ENCODE results near the gene ZDHHC21. TPM values are rescaled to one million over a fixed set of nuclear protein-coding genes. Genes with fewer than 3 reads are reported as not detected.
A peak's percentile ranks its signal among the peaks of the same experiment; 100 is the strongest.

The ZDHHC21 gene
- total and polyA plus RNA-seq, 8 donors = 2.8 to 7.2 (median 3.8) TPM

DNA sequence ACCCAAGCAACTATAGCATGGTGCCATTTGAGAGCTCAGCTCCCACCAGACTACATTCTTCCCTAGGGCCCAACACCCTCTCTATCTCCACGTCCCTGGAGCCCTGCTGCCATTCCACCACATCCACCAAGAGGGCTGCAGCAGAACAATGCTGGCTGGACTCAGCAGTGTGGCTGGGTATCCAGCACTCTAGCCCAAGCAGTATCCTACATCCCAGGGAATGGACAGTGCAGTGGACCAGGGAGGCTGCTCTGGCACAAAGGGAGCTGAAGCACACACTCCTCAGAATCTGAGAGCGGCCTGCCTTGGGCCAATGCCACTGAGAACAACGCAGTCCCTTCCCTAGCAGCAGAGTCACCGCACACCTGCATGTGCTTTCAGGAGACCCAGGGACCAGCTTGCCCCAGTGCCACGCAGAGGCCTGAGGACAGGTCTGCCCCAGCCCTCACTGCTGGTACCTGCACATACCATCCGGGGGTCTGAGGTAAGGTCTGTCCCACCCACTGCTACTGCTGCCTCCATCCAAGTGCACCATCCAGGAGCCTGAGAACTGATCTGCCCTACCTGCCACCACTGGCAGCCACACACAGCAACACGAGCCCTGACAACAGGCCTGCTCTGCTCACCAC is 95.9 kb downstream of the ZDHHC21 start:
- DNase-seq (peak in 1 of 6 donors; percentile 35), FAIRE-seq (no peak), ATAC-seq (no peak)
- no peaks in the 10 kb centered on the region for H3K9me3 ChIP-seq
- no peaks in the 10 kb centered on the region for H3K27me3 ChIP-seq
- WGBS, 2 donors = 97% methylated on average over 7 of the region's 7 CpGs
- H3K4me3 ChIP-seq = no peak overlapping the region
- intact Hi-C loops (cut with DNase I) = no loop called here
- no peaks in the 10 kb centered on the region for H3K36me3 ChIP-seq
- TF ChIP-seq, protein P1, sequence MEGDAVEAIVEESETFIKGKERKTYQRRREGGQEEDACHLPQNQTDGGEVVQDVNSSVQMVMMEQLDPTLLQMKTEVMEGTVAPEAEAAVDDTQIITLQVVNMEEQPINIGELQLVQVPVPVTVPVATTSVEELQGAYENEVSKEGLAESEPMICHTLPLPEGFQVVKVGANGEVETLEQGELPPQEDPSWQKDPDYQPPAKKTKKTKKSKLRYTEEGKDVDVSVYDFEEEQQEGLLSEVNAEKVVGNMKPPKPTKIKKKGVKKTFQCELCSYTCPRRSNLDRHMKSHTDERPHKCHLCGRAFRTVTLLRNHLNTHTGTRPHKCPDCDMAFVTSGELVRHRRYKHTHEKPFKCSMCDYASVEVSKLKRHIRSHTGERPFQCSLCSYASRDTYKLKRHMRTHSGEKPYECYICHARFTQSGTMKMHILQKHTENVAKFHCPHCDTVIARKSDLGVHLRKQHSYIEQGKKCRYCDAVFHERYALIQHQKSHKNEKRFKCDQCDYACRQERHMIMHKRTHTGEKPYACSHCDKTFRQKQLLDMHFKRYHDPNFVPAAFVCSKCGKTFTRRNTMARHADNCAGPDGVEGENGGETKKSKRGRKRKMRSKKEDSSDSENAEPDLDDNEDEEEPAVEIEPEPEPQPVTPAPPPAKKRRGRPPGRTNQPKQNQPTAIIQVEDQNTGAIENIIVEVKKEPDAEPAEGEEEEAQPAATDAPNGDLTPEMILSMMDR (IDR thresholded peaks at IDR 0.05) = no peak
- no peak overlapping the region for H3K27ac ChIP-seq
- no peaks in the 10 kb centered on the region for H3K4me1 ChIP-seq

DNA sequence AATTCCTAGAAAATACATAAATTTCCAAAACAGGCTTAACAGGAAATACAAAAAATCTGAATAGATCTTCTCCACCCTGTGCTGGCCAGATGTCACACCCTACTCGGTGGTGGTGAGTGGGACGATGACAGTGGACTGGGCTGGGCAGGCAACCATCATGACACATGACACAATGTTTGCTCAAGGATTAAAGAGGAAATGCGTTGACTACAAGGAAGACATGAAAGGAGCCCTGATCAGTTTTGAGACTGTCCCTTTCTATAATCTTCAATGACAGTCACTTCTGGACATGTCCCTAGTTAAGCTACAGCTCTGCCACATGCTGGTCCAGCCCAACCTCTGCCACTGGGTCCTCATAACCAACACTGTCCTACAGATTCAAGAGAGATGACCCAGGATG is 99.8 kb downstream of the ZDHHC21 start:
- 92 to 95% methylated on average over 3 of the region's 3 CpGs for WGBS, 2 donors
- H3K36me3 ChIP-seq = no peaks in the 10 kb centered on the region
- intact Hi-C loops (cut with DNase I) = no loop called here
- H3K4me1 ChIP-seq = no peaks in the 10 kb centered on the region
- FAIRE-seq (no peak), DNase-seq (no peak), ATAC-seq (no peak)
- H3K27me3 ChIP-seq = no peaks in the 10 kb centered on the region
- H3K4me3 ChIP-seq = no peak overlapping the region
- no peaks in the 10 kb centered on the region for H3K9me3 ChIP-seq
- no peak overlapping the region for H3K27ac ChIP-seq
- TF ChIP-seq, protein P1 (IDR thresholded peaks at IDR 0.05) = no peak

DNA sequence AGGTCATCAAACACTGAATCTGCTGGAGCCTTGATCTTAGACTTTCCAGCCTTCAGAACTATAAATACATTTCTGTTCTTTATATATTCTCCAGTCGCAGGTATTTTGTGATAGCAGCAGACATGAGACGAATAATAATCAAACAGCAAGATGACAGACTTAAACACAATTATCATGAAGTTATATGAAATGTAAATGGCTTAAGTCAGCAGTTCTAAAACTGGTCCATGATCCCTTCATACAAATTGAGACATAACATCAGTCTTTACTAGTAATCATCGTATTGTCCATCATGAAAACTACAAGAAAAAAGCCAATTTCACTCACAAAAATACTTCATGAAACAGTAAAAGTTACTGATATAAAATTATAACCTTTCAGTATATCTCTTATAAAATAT is 101.8 kb downstream of the ZDHHC21 start:
- no peaks in the 10 kb centered on the region for H3K4me1 ChIP-seq
- ATAC-seq (no peak), FAIRE-seq (no peak), DNase-seq (no peak)
- H3K36me3 ChIP-seq = no peaks in the 10 kb centered on the region
- H3K9me3 ChIP-seq = no peaks in the 10 kb centered on the region
- no peak overlapping the region for H3K27ac ChIP-seq
- 87 to 92% methylated on average over 3 of the region's 3 CpGs for WGBS, 2 donors
- intact Hi-C loops (cut with DNase I) = no loop called here
- no peak overlapping the region for H3K4me3 ChIP-seq
- TF ChIP-seq, protein P1 (IDR thresholded peaks at IDR 0.05) = no peak
- H3K27me3 ChIP-seq = no peaks in the 10 kb centered on the region

DNA sequence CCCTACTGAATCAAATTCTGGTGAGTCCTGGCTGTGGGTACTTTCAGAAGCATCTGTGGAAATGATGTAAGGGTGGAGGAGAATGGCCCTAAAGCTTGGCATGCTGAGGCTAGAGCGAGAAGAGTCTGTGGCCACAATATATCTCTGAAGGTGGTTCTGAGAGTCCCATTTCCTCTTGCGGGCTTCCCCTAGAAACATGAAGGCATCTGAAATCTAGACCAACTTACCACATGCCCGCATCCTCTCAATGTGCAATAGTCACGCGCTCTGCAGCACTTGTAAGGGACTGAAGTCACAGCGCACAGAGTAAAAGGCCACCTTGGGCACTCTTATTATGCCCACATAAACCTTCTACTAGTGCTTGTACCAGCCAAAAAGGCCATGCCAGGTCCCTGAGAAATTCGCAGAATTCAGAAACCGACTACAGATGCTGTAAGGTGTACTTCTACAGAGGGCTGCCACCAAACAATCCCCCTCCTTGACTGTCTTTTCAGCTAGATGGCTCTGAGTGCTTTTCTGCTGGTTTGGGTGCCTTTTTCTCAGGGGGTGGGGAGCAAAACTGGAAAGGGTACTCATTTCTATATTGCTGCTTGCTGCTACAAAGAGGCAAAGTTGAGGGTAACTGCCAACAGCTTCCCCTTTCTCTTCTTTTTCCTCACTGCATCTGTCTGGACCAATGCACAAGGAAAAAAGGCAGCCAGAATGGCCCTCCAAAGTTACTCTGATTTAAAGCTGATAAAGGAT is 107.3 kb downstream of the ZDHHC21 start:
- DNase-seq = no peak
- FAIRE-seq = no peak
- Histone ChIP-seq H3K27ac (no peak overlapping the region), H3K4me1 (no peaks in the 10 kb centered on the region), H3K36me3 (no peaks in the 10 kb centered on the region), H3K9me3 (no peaks in the 10 kb centered on the region), H3K27me3 (no peaks in the 10 kb centered on the region), H3K4me3 (no peak overlapping the region)
- no peak for ATAC-seq
- TF ChIP-seq, protein P1 (IDR thresholded peaks at IDR 0.05) = no peak
- intact Hi-C loops (cut with DNase I) = no loop called here
- 79 to 90% methylated on average over 8 of the region's 8 CpGs for WGBS, 2 donors

DNA sequence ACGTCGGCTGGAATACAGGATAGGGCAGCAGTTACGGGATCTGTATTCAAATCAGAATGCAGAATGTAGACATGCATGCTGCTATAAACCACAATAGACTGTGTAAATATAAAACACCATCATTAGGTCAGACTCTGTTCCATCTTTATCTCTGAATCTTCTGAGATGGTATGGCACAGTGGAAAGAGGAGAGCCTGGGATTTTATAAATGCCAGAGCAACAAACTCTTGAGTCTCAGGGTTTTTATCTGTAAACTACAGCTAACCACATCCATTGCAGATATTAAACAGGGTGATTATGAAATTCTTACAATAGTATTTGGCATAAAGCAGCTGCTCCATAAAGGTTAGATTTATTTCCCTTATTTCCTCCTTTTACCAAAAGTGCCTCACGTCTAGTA is 108.7 kb downstream of the ZDHHC21 start:
- no peaks in the 10 kb centered on the region for H3K4me1 ChIP-seq
- no peak for ATAC-seq
- no peaks in the 10 kb centered on the region for H3K36me3 ChIP-seq
- TF ChIP-seq, protein P1 (IDR thresholded peaks at IDR 0.05) = no peak
- no peak for DNase-seq
- 59 to 66% methylated on average over 4 of the region's 4 CpGs for WGBS, 2 donors
- H3K27ac ChIP-seq = no peak overlapping the region
- no peaks in the 10 kb centered on the region for H3K9me3 ChIP-seq
- no peaks in the 10 kb centered on the region for H3K27me3 ChIP-seq
- H3K4me3 ChIP-seq = no peak overlapping the region
- intact Hi-C loops (cut with DNase I) = no loop called here
- FAIRE-seq = no peak
